HCT116 (cell line): ENCODE results near the gene ACSS1. TPM values are rescaled to one million over a fixed set of nuclear protein-coding genes. Genes with fewer than 3 reads are reported as not detected.

Experiments used
- ELF1 ChIP-seq: IDR thresholded peaks from 2 replicates; pipeline ENCODE4 v1.6.1; 2012; ENCODE audit warnings: low read depth, borderline replicate concordance
- JUND ChIP-seq: IDR thresholded peaks from 2 replicates; pipeline ENCODE4 v1.6.1; 2012
- REST ChIP-seq: IDR thresholded peaks from 2 replicates; pipeline ENCODE4 v1.6.1; 2012; ENCODE audit warnings: low read depth
- SIN3A ChIP-seq: IDR thresholded peaks from 2 replicates; pipeline ENCODE4 v1.6.1; 2012; ENCODE audit warnings: low read depth
- ZBTB33 ChIP-seq: IDR thresholded peaks from 2 replicates; pipeline ENCODE4 v1.6.1; 2011; ENCODE audit warnings: mild to moderate bottlenecking, low read length, moderate library complexity; ENCODE audit not compliant: insufficient replicate concordance; ENCODE audit errors: extremely low read depth
- total RNA-seq: library from RNA; stranded (reverse); gene quantifications from one replicate; pipeline ENCODE4 v1.2.1, GENCODE V29; 2021; ENCODE audit not compliant: unreplicated experiment

ACSS1 gene
- total RNA-seq, 1 experiment from 2014 or later, result 0.27 TPM

- TF ChIP-seq JUND (no peak), ZBTB33 (no peak), ELF1 (no peak), SIN3A (no peak), REST (no peak)
Observed at GRCh38 chr20:25009218-25010145, 48.5 kb downstream of the ACSS1 start (continued).
